Activated CD8-positive, alpha-beta memory T cell treated with anti-CD3 and anti-CD28 coated beads for 48 hours (primary cell): ENCODE data around the gene WFDC12.

ENCODE experiments used
- DNase-seq, 3 experiments: peaks; one replicate each; pipeline ENCODE4 v3.0.0-alpha.2; 2020; ENCODE audit warnings: low read depth in 2 of 3, low spot score in 2 of 3

The WFDC12 gene

DNA sequence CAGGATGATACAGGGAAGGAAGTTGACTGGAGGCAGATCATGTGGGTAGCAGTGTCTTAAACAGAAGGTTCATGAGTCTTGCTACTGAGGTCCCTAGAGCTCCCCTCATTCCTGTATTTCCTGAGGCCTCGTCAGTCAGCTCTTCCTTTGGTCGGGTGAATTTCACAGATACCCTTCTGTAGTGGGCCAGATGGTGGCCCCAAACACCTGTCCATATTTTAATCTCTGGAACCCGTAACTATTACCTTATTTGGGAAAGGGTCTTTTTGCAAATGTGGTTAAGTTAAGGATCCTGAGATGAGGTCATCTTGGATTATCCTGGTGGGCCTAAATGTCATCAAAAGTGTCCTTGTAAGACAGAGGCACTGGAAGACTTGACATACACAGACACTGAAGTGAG, 32.9 kb downstream of the WFDC12 start:
- DNase-seq: no peak

DNA sequence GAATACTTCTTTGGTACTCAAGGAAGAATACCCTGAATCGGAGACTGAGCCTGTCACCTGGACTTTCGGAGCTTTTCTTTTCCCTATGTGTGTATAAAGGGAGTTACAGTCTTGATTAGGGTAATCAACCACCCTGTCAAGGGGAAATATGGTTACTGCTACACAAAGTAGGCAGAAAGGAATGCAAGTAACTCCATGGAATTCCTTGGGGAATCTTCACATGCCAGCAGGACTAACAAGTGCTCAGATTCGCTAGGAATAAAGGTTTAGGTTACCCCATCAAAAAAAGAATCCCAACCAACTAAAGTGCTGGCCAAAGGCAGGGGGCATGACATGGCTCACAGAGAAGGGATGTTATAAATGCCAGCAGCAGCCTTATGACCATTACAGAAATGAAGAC, 33.8 kb downstream of the WFDC12 start:
- no peak for DNase-seq

GRCh38 chr20:45088247-45088646, 36.0 kb downstream of the WFDC12 start:
- no peak for DNase-seq

DNA sequence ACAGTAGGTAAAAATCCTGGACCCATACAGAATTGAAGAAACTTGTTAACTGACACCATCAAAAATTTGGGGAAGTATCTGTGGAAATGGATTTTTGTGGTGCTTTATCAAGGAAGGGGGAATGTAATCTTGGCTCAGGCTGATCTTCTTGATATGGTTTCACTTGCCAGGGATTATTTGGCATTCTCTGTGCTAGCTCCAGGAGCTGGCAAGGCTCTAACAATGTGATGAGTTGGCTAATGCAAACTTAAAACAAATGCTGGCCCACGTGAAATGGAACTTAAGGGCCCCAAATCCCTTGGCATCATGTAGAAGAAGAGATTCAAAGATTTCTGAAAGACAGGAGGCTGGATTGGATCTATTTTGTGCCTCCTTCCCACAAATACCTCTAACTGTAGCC, 36.5 kb downstream of the WFDC12 start:
- DNase-seq: no peak

GRCh38 chr20:45087097-45087790, 37.0 kb downstream of the WFDC12 start:
- DNase-seq: no peak

GRCh38 chr20:45085867-45086266, 38.4 kb downstream of the WFDC12 start:
- DNase-seq: no peak

GRCh38 chr20:45085289-45085688, 39.0 kb downstream of the WFDC12 start:
- no peak for DNase-seq

- DNase-seq: no peak
Measured at GRCh38 chr20:45083127-45083526, 41.1 kb downstream of the WFDC12 start.

DNA sequence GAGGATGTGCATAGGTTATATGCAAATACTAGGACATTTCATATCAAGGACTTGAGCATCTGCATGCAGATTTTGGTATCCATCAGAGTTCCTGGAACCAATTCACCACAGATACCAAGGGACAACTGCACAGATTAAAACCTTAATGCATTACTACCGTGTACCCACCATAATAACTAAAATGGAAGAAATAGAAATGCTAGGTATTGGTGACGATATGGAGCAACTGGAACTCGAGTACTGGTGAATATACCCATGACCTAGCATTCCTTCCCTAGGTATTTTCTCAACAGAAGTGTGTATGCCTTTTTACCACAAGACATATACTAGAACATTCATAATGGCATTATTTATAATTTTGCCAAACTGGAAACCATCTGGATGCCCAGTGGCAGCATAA, 41.8 kb downstream of the WFDC12 start:
- no peak for DNase-seq

GRCh38 chr20:45080867-45081624, 43.2 kb downstream of the WFDC12 start:
- DNase-seq: no peak

- DNase-seq: no peak
Measured at GRCh38 chr20:45077559-45077958, 46.7 kb downstream of the WFDC12 start.
